Nasal cavity respiratory epithelium epithelial cell of viscerocranial mucosa (primary cell): Measurements from ENCODE around the gene GRN. TPM values are rescaled to one million over a fixed set of nuclear protein-coding genes. Genes with fewer than 3 reads are reported as not detected.

Experiments
- total RNA-seq: library from RNA; depleted of rRNA; stranded (reverse); fragments of >200 nt; gene quantifications from 2 replicates; pipeline ENCODE4 v1.2.3, GENCODE V29; 2014

GRN gene
- 763 and 1,739 TPM in 2 replicates for total RNA-seq

GRCh38 chr17:44344939-44345453 lies at the start of gene GRN:
Gene GRN (plus strand): TSS chr17:44345302. CDS start chr17:44349165, 3,863 bp downstream.

GRCh38 chr17:44308320-44308818 lies 36.7 kb upstream of the GRN start, which contains the start of gene RUNDC3A:
Gene RUNDC3A (plus strand): TSS chr17:44308601. CDS start chr17:44308833, 232 bp downstream.

GRCh38 chr17:44324571-44325275 lies 20.4 kb upstream of the GRN start, which contains the start of gene SLC25A39:
Gene SLC25A39 (minus strand): TSS chr17:44324823. CDS start chr17:44323562, 1,261 bp downstream.

GRCh38 chr17:44363613-44364159 lies 18.6 kb downstream of the GRN start, which contains the start of gene FAM171A2:
Gene FAM171A2 (minus strand): TSS chr17:44363853. CDS start chr17:44363714, 139 bp downstream.

GRCh38 chr17:44389281-44389680 lies 44.2 kb downstream of the GRN start, which contains the start of gene ITGA2B:
Gene ITGA2B (minus strand): TSS chr17:44389649. CDS start chr17:44389473, 176 bp downstream.

Other genes starting within 250 kb of the GRN start
- 18.5 and 41.2 TPM in 2 replicates for gene HDAC5, start 221.7 kb upstream of the GRN start, total RNA-seq
- gene HROB, start 203.4 kb upstream of the GRN start, total RNA-seq = 0.21 and 0.68 TPM in 2 replicates
- gene ASB16, start 174.6 kb upstream of the GRN start, total RNA-seq = not detected in 2 replicates
- 21.9 and 33.1 TPM in 2 replicates for gene TMUB2, start 158.3 kb upstream of the GRN start, total RNA-seq
- gene ATXN7L3, start 145.4 kb upstream of the GRN start, total RNA-seq = 56.0 and 56.3 TPM in 2 replicates
- gene UBTF, start 125.6 kb upstream of the GRN start, total RNA-seq = 29.7 and 50.3 TPM in 2 replicates
- not detected in 2 replicates for gene SLC4A1, start 77.2 kb upstream of the GRN start, total RNA-seq
- 0.57 and 3.4 TPM in 2 replicates for gene RUNDC3A, start 36.7 kb upstream of the GRN start, total RNA-seq
- gene SLC25A39, start 20.5 kb upstream of the GRN start, total RNA-seq = 91.2 and 133 TPM in 2 replicates
- gene FAM171A2, start 18.6 kb downstream of the GRN start, total RNA-seq = 0.34 and 1.4 TPM in 2 replicates
- gene ITGA2B, start 44.3 kb downstream of the GRN start, total RNA-seq = under 0.01 and 0.07 TPM in 2 replicates
- gene GPATCH8, start 158.1 kb downstream of the GRN start, total RNA-seq = 10.3 and 27.0 TPM in 2 replicates
- gene FZD2, start 212.2 kb downstream of the GRN start, total RNA-seq = 0.34 and 0.64 TPM in 2 replicates